Loucy (cell line): Measurements from ENCODE around the gene SMIM38.

Experiments used
- EZH2phosphoT487 ChIP-seq: fragments of 200-600 bp; IDR thresholded peaks from 2 replicates; pipeline ENCODE4 v1.6.1; 2018; ENCODE audit warnings: antibody characterized with exemption, mild to moderate bottlenecking, moderate library complexity, borderline replicate concordance
- TF ChIP-seq, protein P1 (sequence below): fragments of 200-600 bp; sonication (generic); conservative IDR thresholded peaks from 2 replicates; pipeline ENCODE4 v1.5.1; 2014; ENCODE audit warnings: mild to moderate bottlenecking, antibody characterized with exemption, low read length

DNA sequence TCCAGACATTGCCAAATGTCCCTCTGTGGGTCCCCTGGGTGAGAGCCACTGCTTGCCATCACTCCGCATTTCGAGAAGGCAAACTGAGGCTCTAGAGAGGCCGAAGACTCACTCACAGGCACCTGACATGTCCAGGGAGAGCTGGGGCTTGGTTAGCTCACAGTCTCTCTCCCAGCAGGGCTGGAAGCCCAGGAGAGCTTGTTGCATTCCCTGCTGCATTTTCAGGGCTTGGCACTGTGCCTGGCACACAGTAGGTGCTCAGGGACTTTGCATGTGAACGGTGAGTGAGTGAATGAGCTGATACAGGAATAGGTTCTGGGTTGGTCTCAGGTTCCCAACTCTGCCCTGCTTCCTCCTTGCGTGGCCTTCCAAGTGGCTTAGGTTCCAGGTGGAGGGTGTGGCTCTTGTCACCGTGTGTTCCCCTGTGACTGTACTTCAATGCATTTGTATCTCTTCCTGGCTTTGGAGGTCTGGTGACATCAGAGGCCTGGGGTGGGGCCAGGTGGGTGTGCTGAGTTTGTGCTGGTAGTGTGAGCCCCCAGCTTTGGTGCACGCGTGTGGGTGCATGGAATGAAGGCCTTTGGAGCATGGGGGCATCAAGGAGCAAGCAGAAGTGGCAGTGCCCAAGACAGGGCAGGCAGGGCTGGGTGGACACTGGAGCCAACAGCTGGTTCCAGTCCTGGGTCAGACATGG lies 18.4 kb upstream of the SMIM38 start:
- TF ChIP-seq, protein P1, sequence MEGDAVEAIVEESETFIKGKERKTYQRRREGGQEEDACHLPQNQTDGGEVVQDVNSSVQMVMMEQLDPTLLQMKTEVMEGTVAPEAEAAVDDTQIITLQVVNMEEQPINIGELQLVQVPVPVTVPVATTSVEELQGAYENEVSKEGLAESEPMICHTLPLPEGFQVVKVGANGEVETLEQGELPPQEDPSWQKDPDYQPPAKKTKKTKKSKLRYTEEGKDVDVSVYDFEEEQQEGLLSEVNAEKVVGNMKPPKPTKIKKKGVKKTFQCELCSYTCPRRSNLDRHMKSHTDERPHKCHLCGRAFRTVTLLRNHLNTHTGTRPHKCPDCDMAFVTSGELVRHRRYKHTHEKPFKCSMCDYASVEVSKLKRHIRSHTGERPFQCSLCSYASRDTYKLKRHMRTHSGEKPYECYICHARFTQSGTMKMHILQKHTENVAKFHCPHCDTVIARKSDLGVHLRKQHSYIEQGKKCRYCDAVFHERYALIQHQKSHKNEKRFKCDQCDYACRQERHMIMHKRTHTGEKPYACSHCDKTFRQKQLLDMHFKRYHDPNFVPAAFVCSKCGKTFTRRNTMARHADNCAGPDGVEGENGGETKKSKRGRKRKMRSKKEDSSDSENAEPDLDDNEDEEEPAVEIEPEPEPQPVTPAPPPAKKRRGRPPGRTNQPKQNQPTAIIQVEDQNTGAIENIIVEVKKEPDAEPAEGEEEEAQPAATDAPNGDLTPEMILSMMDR = no peak
- TF ChIP-seq EZH2phosphoT487 = no peak
